ENCODE results near the gene ALPG.
"Not testable (repeated sequence)": the region's sequence is repeated elsewhere in the genome, so short reads cannot be mapped to it uniquely, and the experiment has no call there.

ALPG gene

DNA sequence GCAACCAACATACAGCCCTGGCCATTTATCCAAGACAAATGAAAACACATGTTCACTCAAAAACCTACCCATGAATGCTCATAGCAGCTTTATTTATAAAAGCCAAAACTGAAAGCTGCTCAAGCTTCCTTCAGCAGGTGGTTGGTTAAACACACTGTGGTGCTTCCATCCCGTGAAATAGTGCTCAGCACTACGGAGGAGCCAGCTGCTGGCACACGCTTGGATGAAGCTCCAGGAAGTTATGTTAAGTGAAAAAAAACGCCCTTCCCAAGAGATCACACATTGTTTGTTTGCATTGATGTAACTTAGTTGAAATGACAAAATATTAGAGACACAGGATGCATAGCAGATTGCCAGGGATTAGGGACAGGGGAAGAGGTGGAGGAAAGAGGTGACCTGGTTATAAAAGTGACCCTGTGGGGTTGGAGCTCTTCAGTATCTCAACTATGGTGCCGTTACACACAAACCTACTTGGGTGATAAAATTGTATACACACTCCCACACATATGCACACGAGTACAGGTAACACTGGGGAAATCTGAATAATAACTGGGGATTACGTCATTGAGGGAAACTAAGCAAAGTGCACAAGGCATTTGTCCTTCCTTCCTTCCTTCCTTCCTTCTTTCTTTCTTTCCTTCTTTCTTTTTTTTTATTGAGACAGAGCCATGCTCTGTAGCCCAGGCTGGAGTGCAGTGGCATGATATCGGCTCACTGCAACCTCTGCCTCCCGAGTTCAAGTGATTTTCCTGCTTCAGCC lies 6.2 kb upstream of the ALPG start:
- Histone ChIP-seq H3K27me3 (ENCODE audit: insufficient read depth, low read length) (no peaks in the 10 kb centered on the region), H3K9ac (ENCODE audit: low read length) (no peak overlapping the region), H3F3A (ENCODE audit: insufficient read depth, low read length) (no peaks in the 10 kb centered on the region), H3K4me2 (ENCODE audit: low read length) (no peak overlapping the region), H3K9me3 (ENCODE audit: low read length) (no peaks in the 10 kb centered on the region), H3K4me3 (ENCODE audit: low read depth, low read length, poor library complexity, severe bottlenecking) (no peak overlapping the region), H3K36me3 (ENCODE audit: insufficient read depth, low read length) (no peaks in the 10 kb centered on the region), H2AFZ (ENCODE audit: low read length) (no peak overlapping the region), H3K9me2 (ENCODE audit: low read depth, low read length) (no peaks in the 10 kb centered on the region), H3K79me2 (ENCODE audit: insufficient read depth, low read length) (no peaks in the 10 kb centered on the region), H3K4me1 (ENCODE audit: insufficient read depth, low read length, severe bottlenecking) (no peaks in the 10 kb centered on the region), H4K20me1 (ENCODE audit: insufficient read depth, low read length) (no peaks in the 10 kb centered on the region), H3K27ac (ENCODE audit: low read depth, low read length, poor library complexity, severe bottlenecking) (no peak overlapping the region)
- TF ChIP-seq EZH2 (IDR thresholded peaks at IDR 0.05; ENCODE audit: borderline replicate concordance, low read length), result no peak
- TF ChIP-seq, protein P1, sequence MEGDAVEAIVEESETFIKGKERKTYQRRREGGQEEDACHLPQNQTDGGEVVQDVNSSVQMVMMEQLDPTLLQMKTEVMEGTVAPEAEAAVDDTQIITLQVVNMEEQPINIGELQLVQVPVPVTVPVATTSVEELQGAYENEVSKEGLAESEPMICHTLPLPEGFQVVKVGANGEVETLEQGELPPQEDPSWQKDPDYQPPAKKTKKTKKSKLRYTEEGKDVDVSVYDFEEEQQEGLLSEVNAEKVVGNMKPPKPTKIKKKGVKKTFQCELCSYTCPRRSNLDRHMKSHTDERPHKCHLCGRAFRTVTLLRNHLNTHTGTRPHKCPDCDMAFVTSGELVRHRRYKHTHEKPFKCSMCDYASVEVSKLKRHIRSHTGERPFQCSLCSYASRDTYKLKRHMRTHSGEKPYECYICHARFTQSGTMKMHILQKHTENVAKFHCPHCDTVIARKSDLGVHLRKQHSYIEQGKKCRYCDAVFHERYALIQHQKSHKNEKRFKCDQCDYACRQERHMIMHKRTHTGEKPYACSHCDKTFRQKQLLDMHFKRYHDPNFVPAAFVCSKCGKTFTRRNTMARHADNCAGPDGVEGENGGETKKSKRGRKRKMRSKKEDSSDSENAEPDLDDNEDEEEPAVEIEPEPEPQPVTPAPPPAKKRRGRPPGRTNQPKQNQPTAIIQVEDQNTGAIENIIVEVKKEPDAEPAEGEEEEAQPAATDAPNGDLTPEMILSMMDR (IDR thresholded peaks at IDR 0.05; ENCODE audit: low read length), result no peak

DNA sequence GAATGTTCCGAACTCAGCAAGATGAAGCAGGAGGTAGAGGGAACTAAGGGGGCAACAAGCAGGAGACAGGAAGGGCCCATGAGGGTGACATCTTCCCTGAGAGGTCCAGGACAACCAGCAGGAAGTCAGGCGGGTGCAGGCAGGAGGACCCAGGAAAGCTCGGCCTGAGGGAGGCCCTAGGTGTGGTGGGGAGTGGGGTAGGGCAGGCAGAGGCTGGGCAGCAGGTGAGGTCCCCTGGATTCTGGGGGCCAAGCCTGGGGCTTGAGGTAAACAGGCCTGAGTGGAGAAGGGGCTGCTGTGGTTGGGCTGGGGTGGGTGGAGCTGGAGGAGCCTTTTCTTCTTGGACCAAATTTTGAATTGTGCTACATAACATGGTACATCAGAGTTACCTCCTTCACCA lies 4.1 kb upstream of the ALPG start:
- Histone ChIP-seq H3K4me1 (ENCODE audit: insufficient read depth, low read length, severe bottlenecking) (no peaks in the 10 kb centered on the region), H3K79me2 (ENCODE audit: insufficient read depth, low read length) (no peaks in the 10 kb centered on the region), H3K4me2 (ENCODE audit: low read length) (no peak overlapping the region), H3K9ac (ENCODE audit: low read length) (no peak overlapping the region), H4K20me1 (ENCODE audit: insufficient read depth, low read length) (no peaks in the 10 kb centered on the region), H3K27ac (ENCODE audit: low read depth, low read length, poor library complexity, severe bottlenecking) (no peak overlapping the region), H3K36me3 (ENCODE audit: insufficient read depth, low read length) (no peaks in the 10 kb centered on the region), H3K9me3 (ENCODE audit: low read length) (no peaks in the 10 kb centered on the region), H3K27me3 (ENCODE audit: insufficient read depth, low read length) (no peaks in the 10 kb centered on the region), H3K4me3 (ENCODE audit: low read depth, low read length, poor library complexity, severe bottlenecking) (no peak overlapping the region), H3K9me2 (ENCODE audit: low read depth, low read length) (no peaks in the 10 kb centered on the region), H3F3A (ENCODE audit: insufficient read depth, low read length) (no peaks in the 10 kb centered on the region), H2AFZ (ENCODE audit: low read length) (no peak overlapping the region)
- no peak for TF ChIP-seq EZH2 (IDR thresholded peaks at IDR 0.05; ENCODE audit: borderline replicate concordance, low read length)
- TF ChIP-seq, protein P1 (IDR thresholded peaks at IDR 0.05; ENCODE audit: low read length), result no peak

DNA sequence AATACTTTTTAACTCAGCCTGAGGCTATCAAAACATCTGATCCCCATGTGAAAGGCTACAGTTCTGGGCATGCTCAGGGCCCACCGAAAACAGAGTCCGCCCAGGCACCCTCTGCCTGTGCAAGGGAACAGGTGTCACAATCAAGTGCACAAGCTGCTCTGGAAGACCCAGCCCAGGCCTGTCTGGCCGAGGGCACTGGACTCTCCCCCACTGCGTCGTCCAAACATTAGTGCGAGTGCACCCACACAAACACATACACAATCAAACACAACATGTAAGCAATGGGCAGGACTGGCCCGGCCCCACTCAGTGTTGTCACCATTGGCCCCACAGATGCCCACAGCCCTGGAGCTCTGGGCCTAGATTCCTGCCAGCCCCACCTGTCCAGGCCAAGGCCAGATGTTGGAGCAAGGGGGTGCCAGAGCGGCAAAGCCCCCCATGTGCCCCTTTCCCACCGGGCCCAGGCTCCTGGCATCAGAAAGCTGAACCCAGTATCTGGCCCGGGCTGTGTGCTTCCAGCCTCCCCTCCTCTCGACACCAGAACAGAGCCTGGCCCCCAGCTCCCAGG lies 617 bp upstream of the ALPG start:
- Histone ChIP-seq H3F3A (ENCODE audit: insufficient read depth, low read length) (no peaks in the 10 kb centered on the region), H4K20me1 (ENCODE audit: insufficient read depth, low read length) (no peaks in the 10 kb centered on the region), H3K9me3 (ENCODE audit: low read length) (no peaks in the 10 kb centered on the region), H3K9me2 (ENCODE audit: low read depth, low read length) (no peaks in the 10 kb centered on the region), H3K4me3 (ENCODE audit: low read depth, low read length, poor library complexity, severe bottlenecking) (no peak overlapping the region), H3K9ac (ENCODE audit: low read length) (no peak overlapping the region), H3K4me1 (ENCODE audit: insufficient read depth, low read length, severe bottlenecking) (no peaks in the 10 kb centered on the region), H3K4me2 (ENCODE audit: low read length) (no peak overlapping the region), H3K79me2 (ENCODE audit: insufficient read depth, low read length) (no peaks in the 10 kb centered on the region), H3K36me3 (ENCODE audit: insufficient read depth, low read length) (no peaks in the 10 kb centered on the region), H2AFZ (ENCODE audit: low read length) (no peak overlapping the region), H3K27ac (ENCODE audit: low read depth, low read length, poor library complexity, severe bottlenecking) (no peak overlapping the region), H3K27me3 (ENCODE audit: insufficient read depth, low read length) (no peaks in the 10 kb centered on the region)
- TF ChIP-seq, protein P1 (IDR thresholded peaks at IDR 0.05; ENCODE audit: low read length), result no peak
- no peak for TF ChIP-seq EZH2 (IDR thresholded peaks at IDR 0.05; ENCODE audit: borderline replicate concordance, low read length)

DNA sequence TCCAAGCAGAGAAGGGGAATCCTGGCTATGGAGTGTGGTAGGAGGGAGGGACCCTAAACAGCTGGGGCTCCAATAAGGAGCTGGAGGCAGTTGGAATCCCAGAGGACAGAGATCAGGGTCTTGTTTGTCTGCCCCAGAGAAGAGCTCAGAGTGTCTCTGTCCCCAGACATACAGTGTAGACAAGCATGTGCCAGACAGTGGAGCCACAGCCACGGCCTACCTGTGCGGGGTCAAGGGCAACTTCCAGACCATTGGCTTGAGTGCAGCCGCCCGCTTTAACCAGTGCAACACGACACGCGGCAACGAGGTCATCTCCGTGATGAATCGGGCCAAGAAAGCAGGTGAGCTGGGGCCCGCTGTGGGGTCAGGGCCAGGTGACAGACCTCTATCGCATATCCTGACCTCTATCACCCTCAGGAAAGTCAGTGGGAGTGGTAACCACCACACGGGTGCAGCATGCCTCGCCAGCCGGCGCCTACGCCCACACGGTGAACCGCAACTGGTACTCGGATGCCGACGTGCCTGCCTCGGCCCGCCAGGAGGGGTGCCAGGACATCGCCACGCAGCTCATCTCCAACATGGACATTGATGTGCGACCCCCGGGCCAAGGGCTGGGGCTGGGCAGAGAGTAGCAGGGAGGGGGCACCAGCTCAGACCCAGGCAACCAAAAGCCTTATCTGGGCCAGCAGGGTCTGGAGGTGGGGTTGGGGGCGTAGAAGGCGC lies 945 bp downstream of the ALPG start:
- not testable (repeated sequence) for H3F3A ChIP-seq (ENCODE audit: insufficient read depth, low read length); H3K4me3 ChIP-seq (ENCODE audit: low read depth, low read length, poor library complexity, severe bottlenecking); H3K4me2 ChIP-seq (ENCODE audit: low read length); H3K9me2 ChIP-seq (ENCODE audit: low read depth, low read length); H3K27me3 ChIP-seq (ENCODE audit: insufficient read depth, low read length); H2AFZ ChIP-seq (ENCODE audit: low read length); H3K36me3 ChIP-seq (ENCODE audit: insufficient read depth, low read length); H3K4me1 ChIP-seq (ENCODE audit: insufficient read depth, low read length, severe bottlenecking); H3K9ac ChIP-seq (ENCODE audit: low read length); H3K9me3 ChIP-seq (ENCODE audit: low read length); H3K79me2 ChIP-seq (ENCODE audit: insufficient read depth, low read length); H3K27ac ChIP-seq (ENCODE audit: low read depth, low read length, poor library complexity, severe bottlenecking); H4K20me1 ChIP-seq (ENCODE audit: insufficient read depth, low read length)

DNA sequence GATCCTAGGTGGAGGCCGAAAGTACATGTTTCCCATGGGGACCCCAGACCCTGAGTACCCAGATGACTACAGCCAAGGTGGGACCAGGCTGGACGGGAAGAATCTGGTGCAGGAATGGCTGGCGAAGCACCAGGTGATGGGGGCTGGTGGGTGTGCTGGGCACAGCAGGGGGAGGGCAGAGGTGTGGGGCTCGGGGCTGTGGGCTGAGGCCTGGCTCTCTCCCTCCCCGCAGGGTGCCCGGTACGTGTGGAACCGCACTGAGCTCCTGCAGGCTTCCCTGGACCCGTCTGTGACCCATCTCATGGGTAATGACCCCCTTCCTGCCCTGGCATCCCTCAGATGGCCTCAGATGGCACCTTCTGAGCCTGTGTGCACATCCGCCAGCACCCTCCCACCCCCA lies 1.6 kb downstream of the ALPG start:
- H3K4me3 ChIP-seq (ENCODE audit: low read depth, low read length, poor library complexity, severe bottlenecking); H3K4me1 ChIP-seq (ENCODE audit: insufficient read depth, low read length, severe bottlenecking); H3K79me2 ChIP-seq (ENCODE audit: insufficient read depth, low read length); H3K27me3 ChIP-seq (ENCODE audit: insufficient read depth, low read length); H4K20me1 ChIP-seq (ENCODE audit: insufficient read depth, low read length); H3F3A ChIP-seq (ENCODE audit: insufficient read depth, low read length); H3K9me3 ChIP-seq (ENCODE audit: low read length); H3K4me2 ChIP-seq (ENCODE audit: low read length); H3K36me3 ChIP-seq (ENCODE audit: insufficient read depth, low read length); H3K9ac ChIP-seq (ENCODE audit: low read length); H3K27ac ChIP-seq (ENCODE audit: low read depth, low read length, poor library complexity, severe bottlenecking); H3K9me2 ChIP-seq (ENCODE audit: low read depth, low read length); H2AFZ ChIP-seq (ENCODE audit: low read length): not testable (repeated sequence)
